ENCODE data around the gene BCR. TPM values are rescaled to one million over a fixed set of nuclear protein-coding genes. Genes with fewer than 3 reads are reported as not detected.
A peak's percentile ranks its signal among the peaks of the same experiment; 100 is the strongest.

The BCR gene
- total RNA-seq, 4 donors from 2014 or later: 36.9 to 514 (median 91.0) TPM

GRCh38 chr22:23282516-23282915 lies 102.2 kb downstream of the BCR start:
- H3K4me1 ChIP-seq: peaks cover 18 to 37% (median 24%) of the 10 kb centered on the region in 4 donors
- DNase-seq: no peak
- H3K9me3 ChIP-seq: no peaks in the 10 kb centered on the region
- TF ChIP-seq POLR2A (IDR thresholded peaks at IDR 0.05): no peak
- TF ChIP-seq POLR2AphosphoS5 (IDR thresholded peaks at IDR 0.05): no peak
- TF ChIP-seq, protein P1, sequence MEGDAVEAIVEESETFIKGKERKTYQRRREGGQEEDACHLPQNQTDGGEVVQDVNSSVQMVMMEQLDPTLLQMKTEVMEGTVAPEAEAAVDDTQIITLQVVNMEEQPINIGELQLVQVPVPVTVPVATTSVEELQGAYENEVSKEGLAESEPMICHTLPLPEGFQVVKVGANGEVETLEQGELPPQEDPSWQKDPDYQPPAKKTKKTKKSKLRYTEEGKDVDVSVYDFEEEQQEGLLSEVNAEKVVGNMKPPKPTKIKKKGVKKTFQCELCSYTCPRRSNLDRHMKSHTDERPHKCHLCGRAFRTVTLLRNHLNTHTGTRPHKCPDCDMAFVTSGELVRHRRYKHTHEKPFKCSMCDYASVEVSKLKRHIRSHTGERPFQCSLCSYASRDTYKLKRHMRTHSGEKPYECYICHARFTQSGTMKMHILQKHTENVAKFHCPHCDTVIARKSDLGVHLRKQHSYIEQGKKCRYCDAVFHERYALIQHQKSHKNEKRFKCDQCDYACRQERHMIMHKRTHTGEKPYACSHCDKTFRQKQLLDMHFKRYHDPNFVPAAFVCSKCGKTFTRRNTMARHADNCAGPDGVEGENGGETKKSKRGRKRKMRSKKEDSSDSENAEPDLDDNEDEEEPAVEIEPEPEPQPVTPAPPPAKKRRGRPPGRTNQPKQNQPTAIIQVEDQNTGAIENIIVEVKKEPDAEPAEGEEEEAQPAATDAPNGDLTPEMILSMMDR (IDR thresholded peaks at IDR 0.05): no peak
- no peak for TF ChIP-seq EP300 (IDR thresholded peaks at IDR 0.05; ENCODE audit: low read depth)
- in situ Hi-C loops (cut with MboI; ENCODE audit: low pct_ligation_motif_present in 1 of 4, low pct_unique_long_range_greater_than_20kb in 1 of 4, low sequenced_read_pairs in 3 of 4) (loop anchor here (5.0 to 25.0 kb wide), 3 partner anchors 105 to 320 kb away; no protein-coding TSS in a partner anchor), intact Hi-C loops (cut with DNase I; ENCODE audit: low total_unique reads) (loop anchor here (2.0 kb wide), 1 partner anchor 104 kb away; no protein-coding TSS in a partner anchor)
- peaks cover 0 to 5% (median 0%) of the 10 kb centered on the region in 4 donors for H3K36me3 ChIP-seq
- no peak overlapping the region for H3K4me3 ChIP-seq
- H3K27ac ChIP-seq: peak overlapping the region; percentile 11 to 86 (median 63)
- WGBS, 2 donors (ENCODE audit: low coverage in 1 of 2): 88% methylated on average over 7 of the region's 10 CpGs; no CpG with 5 or more reads in 1 of the 2 donors
- H3K27me3 ChIP-seq: no peaks in the 10 kb centered on the region

DNA sequence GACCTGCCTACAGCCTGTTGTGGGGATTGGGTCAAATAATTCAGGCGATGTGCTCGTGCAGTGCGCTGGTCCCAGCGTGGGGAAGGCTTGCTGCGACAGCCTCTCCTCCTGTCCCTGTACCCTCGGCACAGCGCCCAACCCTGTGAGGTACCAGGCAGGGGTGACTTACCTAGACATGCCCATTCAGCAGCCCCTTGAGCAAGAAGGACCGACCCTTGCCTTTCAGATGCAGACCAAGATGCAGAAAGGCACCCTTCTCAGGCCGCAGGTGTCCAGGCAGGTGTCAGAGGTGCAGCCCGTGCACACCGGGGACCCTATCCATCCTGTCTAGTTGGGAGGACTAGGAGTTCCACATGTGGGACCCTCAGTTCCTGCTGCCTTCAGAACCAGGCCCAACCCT lies 102.7 kb downstream of the BCR start:
- Histone ChIP-seq H3K9me3 (no peaks in the 10 kb centered on the region), H3K4me1 (peaks cover 18 to 37% (median 24%) of the 10 kb centered on the region in 4 donors), H3K4me3 (no peak overlapping the region), H3K27me3 (no peaks in the 10 kb centered on the region), H3K27ac (peak overlapping the region; percentile 11 to 86 (median 63)), H3K36me3 (peaks cover 0 to 5% (median 0%) of the 10 kb centered on the region in 4 donors)
- TF ChIP-seq EP300 (IDR thresholded peaks at IDR 0.05; ENCODE audit: low read depth) (no peak), POLR2AphosphoS5 (IDR thresholded peaks at IDR 0.05) (no peak), POLR2A (IDR thresholded peaks at IDR 0.05) (no peak)
- TF ChIP-seq, protein P1 (IDR thresholded peaks at IDR 0.05): no peak
- DNase-seq: no peak
- intact Hi-C loops (cut with DNase I; ENCODE audit: low total_unique reads) (loop anchor here (2.0 kb wide), 1 partner anchor 104 kb away; no protein-coding TSS in a partner anchor), in situ Hi-C loops (cut with MboI; ENCODE audit: low pct_ligation_motif_present in 1 of 4, low pct_unique_long_range_greater_than_20kb in 1 of 4, low sequenced_read_pairs in 3 of 4) (loop anchor here (5.0 to 25.0 kb wide), 3 partner anchors 106 to 321 kb away; no protein-coding TSS in a partner anchor)
- 93% methylated on average over 11 of the region's 11 CpGs; no CpG with 5 or more reads in 1 of the 2 donors for WGBS, 2 donors (ENCODE audit: low coverage in 1 of 2)

- H3K27me3 ChIP-seq: no peaks in the 10 kb centered on the region
- peaks cover 10 to 29% (median 17%) of the 10 kb centered on the region in 4 donors for H3K4me1 ChIP-seq
- no peaks in the 10 kb centered on the region for H3K9me3 ChIP-seq
- WGBS, 2 donors (ENCODE audit: low coverage in 1 of 2): 80 to 93% methylated on average over 1 to 16 of the region's 22 CpGs
- peaks cover 0 to 5% (median 0%) of the 10 kb centered on the region in 4 donors for H3K36me3 ChIP-seq
- no peak for DNase-seq
- intact Hi-C loops (cut with DNase I; ENCODE audit: low total_unique reads) (loop anchor here (2.0 kb wide), 1 partner anchor 105 kb away; no protein-coding TSS in a partner anchor), in situ Hi-C loops (cut with MboI; ENCODE audit: low pct_ligation_motif_present in 1 of 4, low pct_unique_long_range_greater_than_20kb in 1 of 4, low sequenced_read_pairs in 3 of 4) (loop anchor here (5.0 to 25.0 kb wide), 3 partner anchors 107 to 322 kb away; no protein-coding TSS in a partner anchor)
- TF ChIP-seq EP300 (IDR thresholded peaks at IDR 0.05; ENCODE audit: low read depth): no peak
- TF ChIP-seq POLR2AphosphoS5 (IDR thresholded peaks at IDR 0.05): no peak
- TF ChIP-seq, protein P1 (IDR thresholded peaks at IDR 0.05): no peak
- TF ChIP-seq POLR2A (IDR thresholded peaks at IDR 0.05): no peak
- H3K27ac ChIP-seq: peak overlapping the region in 3 of 4 donors; percentile 61 to 86 (median 65)
- H3K4me3 ChIP-seq: no peak overlapping the region
Observed at GRCh38 chr22:23283591-23284503, 103.5 kb downstream of the BCR start.

DNA sequence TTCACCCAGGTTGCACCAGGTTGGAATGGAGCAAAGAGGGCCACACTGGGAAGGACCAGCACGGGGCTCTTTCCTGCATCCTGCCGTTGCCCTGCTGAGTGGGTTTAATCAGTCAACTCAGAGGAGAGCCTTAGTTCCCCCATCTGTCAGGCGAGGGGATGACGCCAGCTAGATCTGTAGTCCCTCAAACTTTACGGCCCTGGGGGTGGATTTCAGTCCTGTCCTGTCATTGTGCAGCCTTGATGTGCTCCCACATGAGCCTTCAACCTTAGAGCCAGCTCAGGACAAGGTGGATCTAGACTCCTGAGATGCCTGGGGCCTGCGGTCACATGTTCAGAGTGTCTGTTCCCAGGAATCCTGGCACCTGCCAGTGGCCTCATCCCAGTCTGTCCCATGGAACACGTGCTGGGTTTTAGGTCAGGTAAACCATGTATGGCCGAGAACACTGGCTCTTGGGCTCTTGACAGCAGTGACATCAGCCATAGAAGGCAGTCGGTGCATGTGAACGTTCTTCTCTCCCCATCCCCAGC lies 104.3 kb downstream of the BCR start:
- peaks cover 5 to 22% (median 10%) of the 10 kb centered on the region in 4 donors for H3K4me1 ChIP-seq
- 93% methylated on average over 10 of the region's 10 CpGs; no CpG with 5 or more reads in 1 of the 2 donors for WGBS, 2 donors (ENCODE audit: low coverage in 1 of 2)
- no peaks in the 10 kb centered on the region for H3K9me3 ChIP-seq
- no peak for DNase-seq
- no peak overlapping the region for H3K4me3 ChIP-seq
- no peaks in the 10 kb centered on the region for H3K27me3 ChIP-seq
- H3K27ac ChIP-seq: peak overlapping the region in 1 of 4 donors; percentile 86
- peaks cover 0 to 5% (median 0%) of the 10 kb centered on the region in 4 donors for H3K36me3 ChIP-seq
- intact Hi-C loops (cut with DNase I; ENCODE audit: low total_unique reads) (no loop called here), in situ Hi-C loops (cut with MboI; ENCODE audit: low pct_ligation_motif_present in 1 of 4, low pct_unique_long_range_greater_than_20kb in 1 of 4, low sequenced_read_pairs in 3 of 4) (loop anchor here (5.0 to 25.0 kb wide), 3 partner anchors 107 to 322 kb away; no protein-coding TSS in a partner anchor)
- TF ChIP-seq POLR2A (IDR thresholded peaks at IDR 0.05) (no peak), EP300 (IDR thresholded peaks at IDR 0.05; ENCODE audit: low read depth) (no peak), POLR2AphosphoS5 (IDR thresholded peaks at IDR 0.05) (no peak)
- TF ChIP-seq, protein P1 (IDR thresholded peaks at IDR 0.05): no peak

Measured in transverse colon (tissue), 4 donors.